Right atrium auricular region (tissue), 2 donors: ENCODE data around the gene LMTK2. TPM values are rescaled to one million over a fixed set of nuclear protein-coding genes. Genes with fewer than 3 reads are reported as not detected.

Experiments used
- DNase-seq: peaks from one replicate; pipeline ENCODE4 v3.0.0-alpha.2; 2019; ENCODE audit warnings: low spot score
- H3K27ac ChIP-seq, 2 donors: fragments of 200-600 bp; sonication (generic); 1 replicate in 1 of 2; 2 replicates in 1 of 2; pipeline ENCODE4 v1.5.1; 2016 to 2019
- H3K27me3 ChIP-seq, 2 donors: fragments of 200-600 bp; sonication (generic); one replicate each; pipeline versions ENCODE4 v1.5.1 to v1.6.0; 2017 to 2019
- H3K36me3 ChIP-seq: fragments of 200-600 bp; sonication (generic); one replicate; pipeline ENCODE4 v1.5.1; 2016
- H3K4me1 ChIP-seq, 2 donors: fragments of 200-600 bp; sonication (generic); one replicate each; pipeline versions ENCODE4 v1.5.1 to v1.6.0; 2017 to 2019
- H3K4me3 ChIP-seq, 2 donors: fragments of 200-600 bp; sonication (generic); 1 replicate in 1 of 2; 2 replicates in 1 of 2; pipeline ENCODE4 v1.5.1; 2017 to 2019; ENCODE audit warnings: mild to moderate bottlenecking in 1 of 2, moderate library complexity in 1 of 2
- H3K9me3 ChIP-seq, 2 donors: fragments of 200-600 bp; sonication (generic); one replicate each; pipeline ENCODE4 v1.5.1; 2019
- total RNA-seq, 2 donors: library from RNA; depleted of rRNA; stranded (reverse); fragments of >200 nt; gene quantifications; one replicate each; pipeline ENCODE4 v1.1.0, GENCODE V29; 2016
- TF ChIP-seq, protein P1 (sequence below), 2 donors: fragments of 200-600 bp; sonication (generic); IDR thresholded peaks; one replicate each; pipeline ENCODE4 v1.5.1; 2019; ENCODE audit warnings: antibody characterized with exemption in 2 of 2

The LMTK2 gene
- total RNA-seq, 2 donors from 2014 or later = 39.2 to 54.1 TPM

DNA sequence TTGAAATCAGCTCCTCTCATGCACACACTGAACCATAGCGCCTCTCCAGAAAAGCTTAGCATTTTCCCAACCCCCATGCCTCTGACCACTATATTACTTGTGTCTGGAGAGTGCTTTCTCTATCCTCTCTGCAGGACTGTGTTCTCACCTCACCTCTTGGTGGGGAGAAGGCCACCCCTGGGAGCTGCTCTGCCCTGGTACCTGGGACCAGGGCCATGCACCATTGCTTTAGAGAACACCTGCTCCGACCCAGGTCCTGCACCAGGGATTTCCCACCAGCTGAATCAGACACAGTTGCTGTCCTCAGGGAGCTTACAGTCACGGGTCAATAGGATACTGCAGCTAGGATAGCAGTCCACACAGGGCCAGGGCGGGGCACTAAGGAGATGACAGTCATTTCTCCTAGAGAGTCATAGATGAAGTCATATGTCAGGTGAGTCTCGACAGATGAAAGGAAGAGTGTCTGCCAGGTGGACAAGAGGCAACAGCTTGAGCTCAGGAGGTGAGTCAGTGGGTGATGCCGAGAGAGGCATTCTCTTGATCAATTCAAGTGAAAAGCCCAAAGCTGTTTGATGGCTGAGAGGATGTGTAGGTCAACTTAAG is 619 bp upstream of the LMTK2 start:
- Histone ChIP-seq H3K9me3 (peaks cover 0 to 7% of the 10 kb centered on the region in 2 donors), H3K27ac (no peak overlapping the region), H3K4me3 (no peak overlapping the region), H3K4me1 (peaks cover 0 to 31% of the 10 kb centered on the region in 2 donors), H3K27me3 (no peaks in the 10 kb centered on the region), H3K36me3 (no peaks in the 10 kb centered on the region)
- TF ChIP-seq, protein P1, sequence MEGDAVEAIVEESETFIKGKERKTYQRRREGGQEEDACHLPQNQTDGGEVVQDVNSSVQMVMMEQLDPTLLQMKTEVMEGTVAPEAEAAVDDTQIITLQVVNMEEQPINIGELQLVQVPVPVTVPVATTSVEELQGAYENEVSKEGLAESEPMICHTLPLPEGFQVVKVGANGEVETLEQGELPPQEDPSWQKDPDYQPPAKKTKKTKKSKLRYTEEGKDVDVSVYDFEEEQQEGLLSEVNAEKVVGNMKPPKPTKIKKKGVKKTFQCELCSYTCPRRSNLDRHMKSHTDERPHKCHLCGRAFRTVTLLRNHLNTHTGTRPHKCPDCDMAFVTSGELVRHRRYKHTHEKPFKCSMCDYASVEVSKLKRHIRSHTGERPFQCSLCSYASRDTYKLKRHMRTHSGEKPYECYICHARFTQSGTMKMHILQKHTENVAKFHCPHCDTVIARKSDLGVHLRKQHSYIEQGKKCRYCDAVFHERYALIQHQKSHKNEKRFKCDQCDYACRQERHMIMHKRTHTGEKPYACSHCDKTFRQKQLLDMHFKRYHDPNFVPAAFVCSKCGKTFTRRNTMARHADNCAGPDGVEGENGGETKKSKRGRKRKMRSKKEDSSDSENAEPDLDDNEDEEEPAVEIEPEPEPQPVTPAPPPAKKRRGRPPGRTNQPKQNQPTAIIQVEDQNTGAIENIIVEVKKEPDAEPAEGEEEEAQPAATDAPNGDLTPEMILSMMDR (IDR thresholded peaks at IDR 0.05) = no peak
- no peak for DNase-seq

DNA sequence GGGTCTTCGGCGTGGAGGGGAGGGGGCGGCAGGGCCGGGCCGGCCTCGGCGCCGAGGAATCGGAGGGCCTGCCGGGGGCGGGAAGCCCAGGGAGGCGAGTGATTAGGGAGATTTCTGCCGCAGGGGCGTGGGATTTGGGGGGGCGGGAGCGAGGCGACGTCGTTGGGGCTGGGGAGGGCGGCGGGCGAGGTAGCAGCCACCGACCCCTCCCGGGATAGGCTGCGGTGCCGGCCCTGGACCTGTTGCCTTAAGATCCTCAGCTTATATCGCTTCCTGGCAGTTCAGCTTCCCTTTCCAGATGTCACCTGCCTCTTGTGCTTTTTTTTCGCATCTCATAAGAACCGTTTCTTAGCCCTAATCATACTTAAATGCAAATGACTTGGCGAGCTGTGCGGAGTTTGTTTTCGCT is 655 bp downstream of the LMTK2 start:
- TF ChIP-seq, protein P1 (IDR thresholded peaks at IDR 0.05) = no peak
- H3K36me3 ChIP-seq = no peaks in the 10 kb centered on the region
- DNase-seq = no peak
- H3K4me3 ChIP-seq = peak overlapping the region; percentile 94 to 98
- H3K4me1 ChIP-seq = peaks cover 0 to 38% of the 10 kb centered on the region in 2 donors
- H3K27ac ChIP-seq = peak overlapping the region; percentile 92 to 94
- peaks cover 0 to 2% of the 10 kb centered on the region in 2 donors for H3K9me3 ChIP-seq
- no peaks in the 10 kb centered on the region for H3K27me3 ChIP-seq

DNA sequence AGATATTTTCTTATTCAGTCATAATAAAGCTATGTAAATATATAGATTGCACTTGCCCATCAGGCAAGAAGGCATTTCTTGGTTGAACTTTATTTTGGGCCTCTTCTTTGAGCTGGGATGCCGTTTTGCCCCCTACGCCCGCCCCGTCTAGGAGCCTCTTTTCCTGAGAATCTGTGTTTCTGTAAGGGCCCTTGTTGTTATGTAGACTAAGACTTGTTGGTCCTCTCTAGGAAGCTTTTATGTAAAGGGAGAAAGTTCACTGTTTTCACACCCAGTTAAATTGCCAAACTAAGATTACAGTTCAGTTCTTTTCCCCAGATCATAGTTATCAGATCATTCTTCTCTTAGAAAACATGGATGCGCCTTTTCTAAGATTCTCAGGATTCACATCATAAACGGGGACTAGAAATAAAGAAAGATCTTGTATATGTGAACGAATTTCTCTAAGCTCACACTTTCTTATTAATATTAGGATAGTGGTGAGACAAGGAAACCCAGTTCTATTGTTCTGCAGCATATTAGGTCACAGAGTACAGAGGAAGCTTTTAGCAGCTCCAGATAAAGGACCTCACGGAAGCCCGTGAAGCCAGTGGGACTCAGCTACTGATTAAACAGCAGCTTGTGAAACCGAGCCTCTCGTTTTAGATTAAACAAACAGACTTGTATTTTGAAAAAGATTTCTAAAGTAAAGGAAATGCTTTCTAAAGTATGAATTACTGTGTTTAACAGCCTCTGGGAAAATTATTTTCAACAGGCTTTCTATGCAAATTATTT is 3.8 kb downstream of the LMTK2 start:
- H3K27me3 ChIP-seq = no peaks in the 10 kb centered on the region
- H3K36me3 ChIP-seq = no peaks in the 10 kb centered on the region
- peaks cover 0 to 38% of the 10 kb centered on the region in 2 donors for H3K4me1 ChIP-seq
- H3K27ac ChIP-seq = peak overlapping the region; percentile 52 to 94
- no peak for DNase-seq
- H3K9me3 ChIP-seq = no peaks in the 10 kb centered on the region
- TF ChIP-seq, protein P1 (IDR thresholded peaks at IDR 0.05) = no peak
- H3K4me3 ChIP-seq = peak overlapping the region in 1 of 2 donors; percentile 1

DNA sequence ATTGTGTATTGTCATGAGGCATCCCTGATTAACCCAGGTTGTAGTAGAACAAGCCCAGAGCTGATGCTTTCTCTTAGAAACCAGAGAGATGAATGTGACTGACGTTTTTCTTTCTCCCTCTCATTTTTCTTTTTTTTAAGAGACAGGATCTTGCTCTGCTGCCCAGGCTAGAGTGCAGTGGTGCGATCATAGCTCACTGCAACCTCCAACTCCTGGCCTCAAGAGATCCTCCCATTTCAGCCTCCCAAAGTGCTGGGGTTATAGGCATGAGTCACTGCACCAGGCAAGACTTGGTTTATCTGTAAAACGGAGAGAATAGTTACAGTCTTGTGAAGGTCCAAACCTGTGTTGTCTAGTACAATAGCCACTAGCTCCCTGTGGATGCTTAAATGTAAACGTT is 5.4 kb downstream of the LMTK2 start:
- TF ChIP-seq, protein P1 (IDR thresholded peaks at IDR 0.05) = no peak
- no peaks in the 10 kb centered on the region for H3K36me3 ChIP-seq
- peaks cover 0 to 46% of the 10 kb centered on the region in 2 donors for H3K4me1 ChIP-seq
- no peak for DNase-seq
- no peaks in the 10 kb centered on the region for H3K27me3 ChIP-seq
- no peak overlapping the region for H3K27ac ChIP-seq
- no peak overlapping the region for H3K4me3 ChIP-seq
- no peaks in the 10 kb centered on the region for H3K9me3 ChIP-seq

DNA sequence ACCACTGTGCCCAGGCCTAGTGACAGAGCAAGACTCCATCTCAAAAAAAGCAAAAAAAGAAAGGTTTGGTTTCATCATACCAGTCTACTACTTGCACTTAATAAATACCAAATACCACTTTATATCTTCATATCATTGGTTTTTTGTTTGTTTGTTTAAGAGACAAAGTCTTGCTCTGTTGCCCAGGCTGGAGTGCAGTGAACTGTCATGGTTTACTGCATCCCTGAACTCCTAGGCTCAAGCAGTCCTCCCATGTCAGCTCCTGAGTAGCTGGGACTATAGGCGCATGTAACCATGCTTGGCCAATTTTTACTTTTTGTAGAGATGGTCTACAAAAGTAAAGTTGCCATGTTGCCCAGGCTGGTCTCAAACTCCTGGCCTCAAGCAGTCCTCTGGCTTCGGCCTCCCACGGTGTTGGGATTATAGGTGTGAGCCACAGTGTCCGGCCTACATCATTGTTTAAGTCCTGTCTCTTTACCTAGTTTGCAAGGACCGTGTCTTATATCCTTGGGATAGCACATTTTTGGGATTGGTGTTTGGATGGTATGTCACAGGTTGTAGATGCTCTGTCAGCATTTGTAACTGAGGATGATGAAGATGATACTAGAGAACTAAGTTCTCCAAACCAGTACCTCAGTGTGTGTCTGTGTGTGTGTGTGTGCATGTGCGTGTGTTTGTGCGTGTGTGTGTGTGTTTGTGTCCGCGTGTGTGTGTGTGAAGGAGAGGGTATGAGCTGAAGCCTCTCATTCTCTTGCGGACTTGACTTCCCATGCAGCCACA is 9.3 kb downstream of the LMTK2 start:
- peaks cover 0 to 42% of the 10 kb centered on the region in 2 donors for H3K4me1 ChIP-seq
- H3K27me3 ChIP-seq = no peaks in the 10 kb centered on the region

More for the DNA sequence above, 9.3 kb downstream of the LMTK2 start:
- TF ChIP-seq, protein P1 (IDR thresholded peaks at IDR 0.05) = no peak
- Histone ChIP-seq H3K9me3 (no peaks in the 10 kb centered on the region), H3K4me3 (no peak overlapping the region), H3K27ac (no peak overlapping the region), H3K36me3 (no peaks in the 10 kb centered on the region)
- DNase-seq = no peak
